DOHH2 (cell line): ENCODE results near the gene ANO10.

Experiments used
- H3F3A ChIP-seq: fragments of 200-600 bp; sonication (generic), shearing (Covaris generic); 2 replicates; pipeline ENCODE4 v1.6.0; 2016; ENCODE audit warnings: antibody characterized with exemption, mild to moderate bottlenecking; ENCODE audit not compliant: control insufficient read depth, insufficient read depth
- H3K27ac ChIP-seq: fragments of 200-600 bp; sonication (generic); 2 replicates; pipeline ENCODE4 v1.5.1; 2014; ENCODE audit warnings: low read depth, mild to moderate bottlenecking, low read length, moderate library complexity
- H3K27me3 ChIP-seq: fragments of 200-600 bp; sonication (generic); 2 replicates; pipeline ENCODE4 v1.6.1; 2014; ENCODE audit warnings: mild to moderate bottlenecking, low read length, mixed read lengths; ENCODE audit not compliant: control insufficient read depth
- H3K36me3 ChIP-seq: fragments of 200-600 bp; sonication (generic); 2 replicates; pipeline ENCODE4 v1.6.1; 2014; ENCODE audit warnings: mild to moderate bottlenecking, low read length, moderate library complexity, mixed read lengths; ENCODE audit not compliant: control insufficient read depth
- H3K4me1 ChIP-seq: fragments of 200-600 bp; sonication (generic); 2 replicates; pipeline ENCODE4 v1.6.1; 2014; ENCODE audit warnings: mild to moderate bottlenecking, low read length, mixed read lengths; ENCODE audit not compliant: control insufficient read depth
- H3K4me2 ChIP-seq: fragments of 200-600 bp; sonication (generic); 2 replicates; pipeline ENCODE4 v1.6.0; 2014; ENCODE audit warnings: mild to moderate bottlenecking, low read length, moderate library complexity
- H3K4me3 ChIP-seq: fragments of 200-600 bp; sonication (generic); 2 replicates; pipeline ENCODE4 v1.5.1; 2014; ENCODE audit warnings: mild to moderate bottlenecking, low read length, mixed read lengths
- H3K79me2 ChIP-seq: fragments of 200-600 bp; sonication (generic); 2 replicates; pipeline ENCODE4 v1.6.1; 2014; ENCODE audit warnings: mild to moderate bottlenecking, low read length, mixed read lengths; ENCODE audit not compliant: control insufficient read depth
- H3K9me2 ChIP-seq: fragments of 200-600 bp; sonication (generic); replicated peaks from 2 replicates; pipeline ENCODE4 v1.6.1; 2014; ENCODE audit warnings: mild to moderate bottlenecking, low read length, mixed read lengths; ENCODE audit not compliant: control insufficient read depth
- H3K9me3 ChIP-seq: fragments of 200-600 bp; sonication (generic); 2 replicates; pipeline ENCODE4 v1.6.1; 2014; ENCODE audit warnings: antibody characterized with exemption, low read length, mixed read lengths; ENCODE audit not compliant: control insufficient read depth, insufficient read depth
- H4K20me1 ChIP-seq: fragments of 200-600 bp; sonication (generic); 2 replicates; pipeline ENCODE4 v1.6.0; 2014; ENCODE audit warnings: low read depth, mild to moderate bottlenecking, antibody characterized with exemption, low read length, moderate library complexity; ENCODE audit not compliant: control insufficient read depth, insufficient read depth
- EZH2phosphoT487 ChIP-seq: fragments of 200-600 bp; sonication (generic); IDR thresholded peaks from 2 replicates; pipeline ENCODE4 v1.6.1; 2017; ENCODE audit warnings: borderline replicate concordance, mild to moderate bottlenecking, antibody characterized with exemption, low read length, moderate library complexity, mixed read lengths
- TF ChIP-seq, protein P1 (sequence below): fragments of 200-600 bp; sonication (generic); IDR thresholded peaks from one replicate; pipeline ENCODE4 v1.5.1; 2014; ENCODE audit warnings: antibody characterized with exemption, mild to moderate bottlenecking, low read depth, low read length; ENCODE audit not compliant: poor library complexity, severe bottlenecking

Gene ANO10

GRCh38 chr3:43389388-43390254 is 232.2 kb downstream of the ANO10 start:
- Histone ChIP-seq H3K4me1 (peaks cover 8% of the 10 kb centered on the region), H3K79me2 (no peaks in the 10 kb centered on the region), H4K20me1 (no peaks in the 10 kb centered on the region), H3F3A (no peaks in the 10 kb centered on the region), H3K4me2 (peak overlapping the region; percentile 34), H3K27me3 (peaks cover 4% of the 10 kb centered on the region; the same call in 1 of the 2 replicates), H3K36me3 (no peaks in the 10 kb centered on the region), H3K4me3 (peak overlapping the region; percentile 18; the same call in 1 of the 2 replicates), H3K9me3 (no peaks in the 10 kb centered on the region), H3K9me2 (no peaks in the 10 kb centered on the region), H3K27ac (no peak overlapping the region)
- TF ChIP-seq, protein P1, sequence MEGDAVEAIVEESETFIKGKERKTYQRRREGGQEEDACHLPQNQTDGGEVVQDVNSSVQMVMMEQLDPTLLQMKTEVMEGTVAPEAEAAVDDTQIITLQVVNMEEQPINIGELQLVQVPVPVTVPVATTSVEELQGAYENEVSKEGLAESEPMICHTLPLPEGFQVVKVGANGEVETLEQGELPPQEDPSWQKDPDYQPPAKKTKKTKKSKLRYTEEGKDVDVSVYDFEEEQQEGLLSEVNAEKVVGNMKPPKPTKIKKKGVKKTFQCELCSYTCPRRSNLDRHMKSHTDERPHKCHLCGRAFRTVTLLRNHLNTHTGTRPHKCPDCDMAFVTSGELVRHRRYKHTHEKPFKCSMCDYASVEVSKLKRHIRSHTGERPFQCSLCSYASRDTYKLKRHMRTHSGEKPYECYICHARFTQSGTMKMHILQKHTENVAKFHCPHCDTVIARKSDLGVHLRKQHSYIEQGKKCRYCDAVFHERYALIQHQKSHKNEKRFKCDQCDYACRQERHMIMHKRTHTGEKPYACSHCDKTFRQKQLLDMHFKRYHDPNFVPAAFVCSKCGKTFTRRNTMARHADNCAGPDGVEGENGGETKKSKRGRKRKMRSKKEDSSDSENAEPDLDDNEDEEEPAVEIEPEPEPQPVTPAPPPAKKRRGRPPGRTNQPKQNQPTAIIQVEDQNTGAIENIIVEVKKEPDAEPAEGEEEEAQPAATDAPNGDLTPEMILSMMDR = no peak
- no peak for TF ChIP-seq EZH2phosphoT487

- Histone ChIP-seq H3F3A (no peaks in the 10 kb centered on the region), H3K9me3 (no peaks in the 10 kb centered on the region), H3K4me2 (no peak overlapping the region), H3K79me2 (no peaks in the 10 kb centered on the region), H3K27ac (no peak overlapping the region), H4K20me1 (no peaks in the 10 kb centered on the region), H3K9me2 (no peaks in the 10 kb centered on the region), H3K27me3 (peaks cover 4% of the 10 kb centered on the region; the same call in 1 of the 2 replicates), H3K36me3 (no peaks in the 10 kb centered on the region), H3K4me3 (no peak overlapping the region), H3K4me1 (peaks cover 8% of the 10 kb centered on the region)
- TF ChIP-seq, protein P1 = no peak
- no peak for TF ChIP-seq EZH2phosphoT487
Measured at GRCh38 chr3:43388915-43389314, 232.9 kb downstream of the ANO10 start.

- Histone ChIP-seq H3F3A (no peaks in the 10 kb centered on the region), H3K27ac (no peak overlapping the region), H3K4me2 (no peak overlapping the region), H3K79me2 (no peaks in the 10 kb centered on the region), H3K9me3 (no peaks in the 10 kb centered on the region), H3K4me1 (peaks cover 8% of the 10 kb centered on the region), H3K4me3 (no peak overlapping the region), H3K9me2 (no peaks in the 10 kb centered on the region), H3K36me3 (no peaks in the 10 kb centered on the region), H3K27me3 (peaks cover 4% of the 10 kb centered on the region; the same call in 1 of the 2 replicates), H4K20me1 (no peaks in the 10 kb centered on the region)
- TF ChIP-seq, protein P1 = no peak
- TF ChIP-seq EZH2phosphoT487 = no peak
Measured at GRCh38 chr3:43388175-43388574, 233.6 kb downstream of the ANO10 start.
